ENCODE data around the gene CYSTM1.

- no peak for TF ChIP-seq SALL2 (tag by site-specific recombination; IDR thresholded peaks at IDR 0.05; ENCODE audit: borderline replicate concordance)
- TF ChIP-seq, protein P1, sequence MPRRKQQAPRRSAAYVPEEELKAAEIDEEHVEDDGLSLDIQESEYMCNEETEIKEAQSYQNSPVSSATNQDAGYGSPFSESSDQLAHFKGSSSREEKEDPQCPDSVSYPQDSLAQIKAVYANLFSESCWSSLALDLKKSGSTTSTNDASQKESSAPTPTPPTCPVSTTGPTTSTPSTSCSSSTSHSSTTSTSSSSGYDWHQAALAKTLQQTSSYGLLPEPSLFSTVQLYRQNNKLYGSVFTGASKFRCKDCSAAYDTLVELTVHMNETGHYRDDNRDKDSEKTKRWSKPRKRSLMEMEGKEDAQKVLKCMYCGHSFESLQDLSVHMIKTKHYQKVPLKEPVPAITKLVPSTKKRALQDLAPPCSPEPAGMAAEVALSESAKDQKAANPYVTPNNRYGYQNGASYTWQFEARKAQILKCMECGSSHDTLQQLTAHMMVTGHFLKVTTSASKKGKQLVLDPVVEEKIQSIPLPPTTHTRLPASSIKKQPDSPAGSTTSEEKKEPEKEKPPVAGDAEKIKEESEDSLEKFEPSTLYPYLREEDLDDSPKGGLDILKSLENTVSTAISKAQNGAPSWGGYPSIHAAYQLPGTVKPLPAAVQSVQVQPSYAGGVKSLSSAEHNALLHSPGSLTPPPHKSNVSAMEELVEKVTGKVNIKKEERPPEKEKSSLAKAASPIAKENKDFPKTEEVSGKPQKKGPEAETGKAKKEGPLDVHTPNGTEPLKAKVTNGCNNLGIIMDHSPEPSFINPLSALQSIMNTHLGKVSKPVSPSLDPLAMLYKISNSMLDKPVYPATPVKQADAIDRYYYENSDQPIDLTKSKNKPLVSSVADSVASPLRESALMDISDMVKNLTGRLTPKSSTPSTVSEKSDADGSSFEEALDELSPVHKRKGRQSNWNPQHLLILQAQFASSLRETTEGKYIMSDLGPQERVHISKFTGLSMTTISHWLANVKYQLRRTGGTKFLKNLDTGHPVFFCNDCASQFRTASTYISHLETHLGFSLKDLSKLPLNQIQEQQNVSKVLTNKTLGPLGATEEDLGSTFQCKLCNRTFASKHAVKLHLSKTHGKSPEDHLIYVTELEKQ (tag by site-specific recombination; IDR thresholded peaks at IDR 0.05; ENCODE audit: borderline replicate concordance) = no peak
Measured at GRCh38 chr5:140242890-140243585, 68.0 kb downstream of the CYSTM1 start.
